ENCODE data around the gene BBS2. TPM values are rescaled to one million over a fixed set of nuclear protein-coding genes. Genes with fewer than 3 reads are reported as not detected.

BBS2 gene
- total and polyA plus RNA-seq, 2 experiments from 2014 or later: 13.7 to 25.2 TPM

- TF ChIP-seq ZNF462 (CRISPR knock-in tag; IDR thresholded peaks at IDR 0.05) (no peak), ZNF114 (CRISPR knock-in tag; IDR thresholded peaks at IDR 0.05) (no peak), EZH2 (IDR thresholded peaks at IDR 0.05; ENCODE audit: low read depth, unreplicated experiment) (no peak), JUNB (IDR thresholded peaks at IDR 0.05; ENCODE audit: unreplicated experiment) (no peak), CREB1 (CRISPR knock-in tag; IDR thresholded peaks at IDR 0.05; ENCODE audit: low read depth) (no peak)
Observed at GRCh38 chr16:56510544-56510943, 9.3 kb downstream of the BBS2 start (continued).

GRCh38 chr16:56506941-56507340, 12.9 kb downstream of the BBS2 start:
- no peaks in the 10 kb centered on the region for H3K4me1 ChIP-seq (ENCODE audit: insufficient read depth)
- no peaks in the 10 kb centered on the region for H4K20me1 ChIP-seq (replicated peaks; ENCODE audit: insufficient read depth)
- Mint-ChIP-seq H3K27ac (no peak overlapping the region), H3K27me3 (ENCODE audit: insufficient read depth, low read depth, poor library complexity) (no peaks in the 10 kb centered on the region), H3K9me3 (no peaks in the 10 kb centered on the region), H3K36me3 (ENCODE audit: low read depth) (peaks cover 3% of the 10 kb centered on the region; the same call in 1 of the 3 replicates), H3K4me3 (no peak overlapping the region), H3K4me1 (no peaks in the 10 kb centered on the region)
- no peak overlapping the region for H3K27ac ChIP-seq (ENCODE audit: low read depth)
- H3K4me2 ChIP-seq: no peak overlapping the region
- H3K4me3 ChIP-seq: no peak overlapping the region
- no peak for ATAC-seq
- no peaks in the 10 kb centered on the region for H3K27me3 ChIP-seq (ENCODE audit: insufficient read depth)
- no peaks in the 10 kb centered on the region for H3K36me3 ChIP-seq (ENCODE audit: insufficient read depth)
- no peak overlapping the region for H2AFZ ChIP-seq
- DNase-seq (ENCODE audit: low spot score): no peak
- TF ChIP-seq REST (IDR thresholded peaks at IDR 0.05; ENCODE audit: unreplicated experiment) (no peak), EZH2 (IDR thresholded peaks at IDR 0.05; ENCODE audit: low read depth, unreplicated experiment) (no peak), ZNF331 (CRISPR knock-in tag; IDR thresholded peaks at IDR 0.05; ENCODE audit: low read depth) (no peak), ZNF114 (CRISPR knock-in tag; IDR thresholded peaks at IDR 0.05) (no peak), POLR2AphosphoS5 (IDR thresholded peaks at IDR 0.05; ENCODE audit: low read depth) (no peak), ETS1 (IDR thresholded peaks at IDR 0.05) (no peak)
- no peaks in the 10 kb centered on the region for H3K79me2 ChIP-seq (replicated peaks; ENCODE audit: insufficient read depth)
- no peaks in the 10 kb centered on the region for H3K9me2 ChIP-seq (ENCODE audit: insufficient read depth)
- H3F3A ChIP-seq (replicated peaks; ENCODE audit: low read depth): no peaks in the 10 kb centered on the region
